HepG2 (cell line): ENCODE measurements around the gene LLGL2. TPM values are rescaled to one million over a fixed set of nuclear protein-coding genes. Genes with fewer than 3 reads are reported as not detected.

Experiments
- ARHGAP35 ChIP-seq: sonication (generic); formaldehyde crosslinking; IDR thresholded peaks from 2 replicates; pipeline ENCODE4 v1.9.0; 2022; ENCODE audit warnings: mild to moderate bottlenecking, inconsistent platforms, moderate library complexity, missing genetic modification reagents, borderline replicate concordance
- GTF3A ChIP-seq: sonication (generic); formaldehyde crosslinking; conservative IDR thresholded peaks from 2 replicates; pipeline ENCODE4 v1.4.0; 2020; ENCODE audit warnings: mild to moderate bottlenecking, missing genetic modification reagents
- MAFK ChIP-seq, 2 experiments: IDR thresholded peaks in 1 of 2; conservative IDR thresholded peaks in 1 of 2; 2 replicates each; pipeline ENCODE4 v1.6.1; 2011; ENCODE audit warnings: improper control_type of control experiment in 2 of 2, low read length in 2 of 2
- MIER3 ChIP-seq: IDR thresholded peaks from 2 replicates; pipeline ENCODE4 v1.6.1; 2016; ENCODE audit warnings: missing compliant biosample characterization, borderline replicate concordance
- NFRKB ChIP-seq: fragments of 450-650 bp; IDR thresholded peaks from 2 replicates; pipeline ENCODE4 v1.6.1; 2017
- RXRA ChIP-seq: sonication (generic); formaldehyde crosslinking; IDR thresholded peaks from 2 replicates; pipeline ENCODE4 v1.5.1; 2020; ENCODE audit warnings: missing genetic modification reagents
- SOX6 ChIP-seq, 2 experiments: fragments of 450-650 bp in 1 of 2; sonication (generic) in 1 of 2; formaldehyde crosslinking in 1 of 2; IDR thresholded peaks; 2 replicates each; pipeline versions ENCODE4 v1.4.0 to v1.6.1; 2017 to 2020; ENCODE audit warnings: antibody characterized with exemption in 1 of 2, mild to moderate bottlenecking in 1 of 2, missing genetic modification reagents in 1 of 2
- SP1 ChIP-seq, 2 experiments: fragments of 450-650 bp in 1 of 2; sonication (generic) in 1 of 2; formaldehyde crosslinking in 1 of 2; IDR thresholded peaks; 2 replicates each; pipeline versions ENCODE4 v1.4.0 to v1.6.1; 2016 to 2020; ENCODE audit warnings: missing genetic modification reagents in 1 of 2
- ZFP37 ChIP-seq: sonication (generic); formaldehyde crosslinking; IDR thresholded peaks from 2 replicates; pipeline ENCODE4 v1.4.0; 2020; ENCODE audit warnings: missing genetic modification reagents, borderline replicate concordance
- ZFP82 ChIP-seq: sonication (generic); formaldehyde crosslinking; IDR thresholded peaks from 2 replicates; pipeline ENCODE4 v1.5.1; 2020; ENCODE audit warnings: mild to moderate bottlenecking, missing genetic modification reagents, borderline replicate concordance
- ZKSCAN1 ChIP-seq: fragments of 150-350 bp; IDR thresholded peaks from 2 replicates; pipeline ENCODE4 v1.6.1; 2014; ENCODE audit warnings: low read length
- ZKSCAN5 ChIP-seq: sonication (generic); formaldehyde crosslinking; IDR thresholded peaks from 2 replicates; pipeline ENCODE4 v1.5.1; 2020; ENCODE audit warnings: mild to moderate bottlenecking, missing genetic modification reagents
- ZNF205 ChIP-seq: IDR thresholded peaks from 2 replicates; pipeline ENCODE4 v1.6.1; 2018; ENCODE audit warnings: missing biosample characterization, missing genetic modification reagents
- ZNF282 ChIP-seq: fragments of 450-650 bp; IDR thresholded peaks from 2 replicates; pipeline ENCODE4 v1.6.1; 2018; ENCODE audit not compliant: partially characterized antibody
- ZNF3 ChIP-seq: IDR thresholded peaks from 2 replicates; pipeline ENCODE4 v1.7.0; 2017; ENCODE audit warnings: inconsistent platforms
- ZNF317 ChIP-seq: sonication (generic); formaldehyde crosslinking; IDR thresholded peaks from 2 replicates; pipeline ENCODE4 v1.5.0; 2020; ENCODE audit warnings: mild to moderate bottlenecking, missing genetic modification reagents
- ZNF431 ChIP-seq: sonication (generic); formaldehyde crosslinking; IDR thresholded peaks from 2 replicates; pipeline ENCODE4 v1.9.0; 2022; ENCODE audit warnings: missing genetic modification reagents, low read depth, mild to moderate bottlenecking, borderline replicate concordance
- ZNF432 ChIP-seq: sonication (generic); formaldehyde crosslinking; IDR thresholded peaks from 2 replicates; pipeline ENCODE4 v1.5.0; 2020; ENCODE audit warnings: missing genetic modification reagents, mild to moderate bottlenecking, borderline replicate concordance
- ZNF652 ChIP-seq: IDR thresholded peaks from 2 replicates; pipeline ENCODE4 v1.6.1; 2016; ENCODE audit warnings: low read depth, borderline replicate concordance
- ZNF891 ChIP-seq: sonication (generic); formaldehyde crosslinking; IDR thresholded peaks from 2 replicates; pipeline ENCODE4 v1.5.0; 2020; ENCODE audit warnings: mild to moderate bottlenecking, missing genetic modification reagents
- polyA plus RNA-seq, 8 experiments: library from polyadenylated mRNA; depleted of rRNA in 3 of 8; stranded (reverse) in 7 of 8; unstranded in 1 of 8; fragments of >200 nt; fragmentation: Illumina TruSeq in 4 of 8; extraction: Trizol in 4 of 8; gene quantifications; 2 replicates each; pipeline versions ENCODE4 v1.2.1 to v1.2.3, GENCODE V29; 2011 to 2016; ENCODE audit warnings: low read depth in 4 of 8, missing spikeins in 1 of 8, mixed read lengths in 1 of 8; ENCODE audit not compliant: insufficient read depth in 1 of 8
- total RNA-seq, 5 experiments: library from RNA; depleted of rRNA; stranded (reverse); fragments of >200 nt; fragmentation: Illumina TruSeq; extraction: Trizol; gene quantifications; 2 replicates each; pipeline ENCODE4 v1.2.3, GENCODE V29; 2016; ENCODE audit warnings: low read depth in 1 of 5
- TF ChIP-seq, protein P1 (sequence below): sonication (generic); formaldehyde crosslinking; IDR thresholded peaks from 2 replicates; pipeline ENCODE4 v1.4.0; 2020; ENCODE audit warnings: low read depth, mild to moderate bottlenecking, missing genetic modification reagents
- TF ChIP-seq, protein P2 (sequence below): sonication (generic); formaldehyde crosslinking; IDR thresholded peaks from 2 replicates; pipeline ENCODE4 v1.5.0; 2020; ENCODE audit warnings: mild to moderate bottlenecking, missing genetic modification reagents
- TF ChIP-seq, protein P3 (sequence below): sonication (generic); formaldehyde crosslinking; IDR thresholded peaks from 2 replicates; pipeline ENCODE4 v1.4.0; 2020; ENCODE audit warnings: missing genetic modification reagents
- TF ChIP-seq, protein P4 (sequence below): sonication (generic); formaldehyde crosslinking; IDR thresholded peaks from 2 replicates; pipeline ENCODE4 v1.5.0; 2020; ENCODE audit warnings: missing genetic modification reagents

The LLGL2 gene
- total and polyA plus RNA-seq, 2 of the 13 experiments (the other 11 are each of a cell fraction or from before 2014, with no cell fraction given), result 83.0 to 86.7 TPM

DNA sequence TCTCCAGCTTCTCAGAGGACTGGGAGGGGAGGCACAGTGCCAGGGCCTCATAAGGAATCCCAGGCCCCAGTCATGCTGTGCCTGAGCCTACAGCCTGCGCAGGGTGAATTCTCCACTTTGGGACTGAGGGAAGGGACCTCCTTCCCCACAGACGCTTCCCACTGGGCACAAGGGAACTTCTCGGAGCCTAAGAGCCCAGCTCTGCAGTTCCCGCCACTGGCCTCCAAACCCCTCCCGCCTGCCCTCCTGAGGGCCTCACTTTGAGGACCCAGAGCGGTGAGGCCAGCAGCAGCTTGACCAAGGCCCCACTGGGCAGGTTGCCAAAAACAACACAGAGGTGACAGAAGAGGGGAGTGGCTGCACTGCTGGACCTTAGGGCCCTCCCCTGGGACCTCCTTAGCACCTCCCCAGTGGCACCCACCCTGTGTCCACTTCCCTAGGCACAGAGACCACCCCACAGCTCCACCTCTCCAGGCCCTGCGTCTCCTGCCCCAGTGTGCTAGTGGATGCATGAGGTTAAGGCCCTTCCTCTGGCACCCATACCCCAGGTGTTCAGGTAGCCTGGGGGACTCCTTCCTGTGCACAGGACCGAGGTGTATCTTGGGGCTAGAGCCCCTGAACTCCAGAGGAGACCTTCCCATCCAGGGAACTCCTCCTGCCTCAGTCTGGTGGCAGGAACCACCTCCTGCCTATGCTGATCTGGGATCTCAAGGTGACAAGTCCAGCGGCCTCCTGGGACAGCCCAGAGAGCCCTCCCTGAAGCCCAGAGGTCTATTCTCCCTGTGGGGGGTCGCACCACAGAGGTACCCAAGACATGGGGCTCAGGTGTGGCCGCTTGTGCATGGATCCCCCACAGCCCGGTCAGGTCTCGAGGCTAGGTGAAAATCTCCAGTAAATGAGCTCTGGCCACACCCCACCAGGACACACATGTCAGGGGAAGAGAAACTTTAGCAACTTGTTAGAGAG, 13.6 kb upstream of the LLGL2 start (continued):
- TF ChIP-seq ZFP37 (CRISPR knock-in tag), result peak; percentile 72; the same call in 1 of the 2 replicates
- no peak for TF ChIP-seq ZNF282
- TF ChIP-seq ARHGAP35 (CRISPR knock-in tag), result no peak
- TF ChIP-seq ZKSCAN1, result no peak
- peak; percentile 58; the same call in 1 of the 2 replicates for TF ChIP-seq ZFP82 (CRISPR knock-in tag)
- TF ChIP-seq ZNF652, result no peak
- TF ChIP-seq SOX6 (IDR thresholded peaks at IDR 0.05), result no peak
- peak; percentile 89 for TF ChIP-seq SOX6 (CRISPR knock-in tag; IDR thresholded peaks at IDR 0.05)
- no peak for TF ChIP-seq SP1 (IDR thresholded peaks at IDR 0.05)
- peak; percentile 59; the same call in 1 of the 2 replicates for TF ChIP-seq SP1 (CRISPR knock-in tag; IDR thresholded peaks at IDR 0.05)
- no peak for TF ChIP-seq GTF3A (CRISPR knock-in tag)
- TF ChIP-seq, protein P1, sequence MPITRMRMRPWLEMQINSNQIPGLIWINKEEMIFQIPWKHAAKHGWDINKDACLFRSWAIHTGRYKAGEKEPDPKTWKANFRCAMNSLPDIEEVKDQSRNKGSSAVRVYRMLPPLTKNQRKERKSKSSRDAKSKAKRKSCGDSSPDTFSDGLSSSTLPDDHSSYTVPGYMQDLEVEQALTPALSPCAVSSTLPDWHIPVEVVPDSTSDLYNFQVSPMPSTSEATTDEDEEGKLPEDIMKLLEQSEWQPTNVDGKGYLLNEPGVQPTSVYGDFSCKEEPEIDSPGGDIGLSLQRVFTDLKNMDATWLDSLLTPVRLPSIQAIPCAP (CRISPR knock-in tag), result no peak
- TF ChIP-seq MIER3 (CRISPR knock-in tag), result peak; percentile 82; the same call in 1 of the 2 replicates
- TF ChIP-seq, protein P2, sequence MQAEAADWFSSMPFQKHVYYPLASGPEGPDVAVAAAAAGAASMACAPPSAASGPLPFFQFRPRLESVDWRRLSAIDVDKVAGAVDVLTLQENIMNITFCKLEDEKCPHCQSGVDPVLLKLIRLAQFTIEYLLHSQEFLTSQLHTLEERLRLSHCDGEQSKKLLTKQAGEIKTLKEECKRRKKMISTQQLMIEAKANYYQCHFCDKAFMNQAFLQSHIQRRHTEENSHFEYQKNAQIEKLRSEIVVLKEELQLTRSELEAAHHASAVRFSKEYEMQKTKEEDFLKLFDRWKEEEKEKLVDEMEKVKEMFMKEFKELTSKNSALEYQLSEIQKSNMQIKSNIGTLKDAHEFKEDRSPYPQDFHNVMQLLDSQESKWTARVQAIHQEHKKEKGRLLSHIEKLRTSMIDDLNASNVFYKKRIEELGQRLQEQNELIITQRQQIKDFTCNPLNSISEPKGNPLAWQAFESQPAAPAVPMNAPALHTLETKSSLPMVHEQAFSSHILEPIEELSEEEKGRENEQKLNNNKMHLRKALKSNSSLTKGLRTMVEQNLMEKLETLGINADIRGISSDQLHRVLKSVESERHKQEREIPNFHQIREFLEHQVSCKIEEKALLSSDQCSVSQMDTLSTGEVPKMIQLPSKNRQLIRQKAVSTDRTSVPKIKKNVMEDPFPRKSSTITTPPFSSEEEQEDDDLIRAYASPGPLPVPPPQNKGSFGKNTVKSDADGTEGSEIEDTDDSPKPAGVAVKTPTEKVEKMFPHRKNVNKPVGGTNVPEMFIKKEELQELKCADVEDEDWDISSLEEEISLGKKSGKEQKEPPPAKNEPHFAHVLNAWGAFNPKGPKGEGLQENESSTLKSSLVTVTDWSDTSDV, result no peak
- TF ChIP-seq MAFK (conservative IDR thresholded peaks at IDR 0.05 in 1 of 2, IDR thresholded peaks at IDR 0.05 in 1 of 2; ENCODE audit: low read length in 2 of 2), result no peak
- TF ChIP-seq, protein P3, sequence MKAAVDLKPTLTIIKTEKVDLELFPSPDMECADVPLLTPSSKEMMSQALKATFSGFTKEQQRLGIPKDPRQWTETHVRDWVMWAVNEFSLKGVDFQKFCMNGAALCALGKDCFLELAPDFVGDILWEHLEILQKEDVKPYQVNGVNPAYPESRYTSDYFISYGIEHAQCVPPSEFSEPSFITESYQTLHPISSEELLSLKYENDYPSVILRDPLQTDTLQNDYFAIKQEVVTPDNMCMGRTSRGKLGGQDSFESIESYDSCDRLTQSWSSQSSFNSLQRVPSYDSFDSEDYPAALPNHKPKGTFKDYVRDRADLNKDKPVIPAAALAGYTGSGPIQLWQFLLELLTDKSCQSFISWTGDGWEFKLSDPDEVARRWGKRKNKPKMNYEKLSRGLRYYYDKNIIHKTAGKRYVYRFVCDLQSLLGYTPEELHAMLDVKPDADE (CRISPR knock-in tag), result no peak
- no peak for TF ChIP-seq ZKSCAN5 (CRISPR knock-in tag)
- no peak; the same call in 1 of the 2 replicates for TF ChIP-seq ZNF891
- TF ChIP-seq, protein P4, sequence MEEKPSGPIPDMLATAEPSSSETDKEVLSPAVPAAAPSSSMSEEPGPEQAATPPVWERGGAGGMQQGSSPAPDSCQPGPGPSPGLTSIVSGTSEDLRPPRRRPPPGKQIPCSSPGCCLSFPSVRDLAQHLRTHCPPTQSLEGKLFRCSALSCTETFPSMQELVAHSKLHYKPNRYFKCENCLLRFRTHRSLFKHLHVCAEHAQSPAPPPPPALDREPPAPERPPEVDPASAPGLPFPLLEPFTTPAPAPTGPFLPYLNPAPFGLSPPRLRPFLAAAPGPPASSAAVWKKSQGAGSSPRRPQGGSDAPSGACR, result peak; percentile 85
- TF ChIP-seq ZNF3 (CRISPR knock-in tag), result no peak
- TF ChIP-seq NFRKB, result no peak
- TF ChIP-seq ZNF432, result no peak
- TF ChIP-seq ZNF317 (CRISPR knock-in tag), result peak; percentile 70; the same call in 1 of the 2 replicates
- TF ChIP-seq ZNF205 (CRISPR knock-in tag), result peak; percentile 93
- peak; percentile 94 for TF ChIP-seq ZNF431 (CRISPR knock-in tag)
- peak; percentile 100 for TF ChIP-seq RXRA
